HG02588 (cell line): ENCODE results near the gene ARHGAP25.
A peak's percentile ranks its signal among the peaks of the same experiment; 100 is the strongest.

Experiments
- ATAC-seq: cut with Tn5 transposase; IDR thresholded peaks from one replicate; pipeline ENCODE4 v1.9.1; 2021; ENCODE audit warnings: mild to moderate bottlenecking, moderate library complexity; ENCODE audit not compliant: unreplicated experiment

Gene ARHGAP25

DNA sequence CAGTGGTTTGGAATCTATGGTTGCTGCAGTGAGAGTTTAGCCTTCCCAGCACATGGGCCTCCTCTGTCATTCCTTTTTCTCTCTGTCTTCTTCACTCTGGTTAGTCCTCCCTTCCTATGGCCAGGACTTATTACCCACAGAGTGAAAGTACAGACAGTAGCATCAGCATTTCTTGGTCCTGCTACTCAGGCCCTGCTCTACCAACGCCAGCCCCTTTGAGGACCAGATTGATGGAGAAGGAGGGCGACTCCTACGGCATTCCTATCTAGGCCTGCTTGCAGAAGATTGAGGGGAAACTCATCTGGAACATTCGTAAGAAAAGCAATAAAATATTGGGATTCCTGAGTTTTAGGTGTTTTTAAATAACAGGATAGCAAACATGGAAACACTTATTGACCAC is 93.1 kb downstream of the ARHGAP25 start:
- no peak for ATAC-seq

DNA sequence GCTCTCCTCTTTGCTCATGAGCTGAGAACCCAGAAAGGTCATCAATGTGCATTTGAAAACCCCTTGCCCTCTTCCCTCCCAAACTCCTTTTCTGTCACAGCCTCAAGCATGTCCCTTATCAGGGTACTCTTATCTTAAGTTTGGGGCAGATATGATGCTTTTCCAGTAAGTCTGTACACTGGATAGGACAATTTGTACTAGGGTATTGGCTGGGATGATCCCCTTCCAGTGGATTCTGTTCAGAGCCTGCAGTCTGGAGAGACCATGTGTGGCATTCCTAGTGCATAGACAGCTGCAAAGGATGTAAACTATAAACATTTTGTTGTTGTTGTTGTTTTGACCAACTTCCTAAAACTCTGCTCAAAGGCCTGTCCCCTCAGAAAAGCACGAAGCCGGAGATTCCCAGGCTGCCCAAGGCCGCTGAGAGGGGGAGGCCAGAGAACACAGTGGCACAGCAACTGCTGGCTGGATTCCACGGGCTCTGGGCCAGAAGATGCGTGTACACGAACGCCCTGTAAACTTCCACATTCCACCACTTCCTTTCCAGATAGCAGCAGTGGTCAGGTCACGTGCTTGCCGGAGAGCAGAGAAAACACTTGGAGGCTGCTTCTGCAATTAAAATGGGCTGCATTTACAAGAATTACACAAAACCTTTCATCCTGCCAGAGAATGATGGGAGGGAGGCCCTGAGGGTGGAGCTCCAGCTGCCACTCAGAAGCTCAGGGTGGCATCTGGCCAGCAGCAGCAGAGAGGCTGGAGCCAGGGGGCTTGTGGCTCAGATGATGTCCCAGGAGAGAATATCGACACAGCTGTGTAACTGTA is 94.5 kb downstream of the ARHGAP25 start:
- no peak for ATAC-seq

GRCh38 chr2:68829749-68830148 is 95.1 kb downstream of the ARHGAP25 start:
- ATAC-seq: no peak

GRCh38 chr2:68831686-68832232 is 97.1 kb downstream of the ARHGAP25 start:
- no peak for ATAC-seq

DNA sequence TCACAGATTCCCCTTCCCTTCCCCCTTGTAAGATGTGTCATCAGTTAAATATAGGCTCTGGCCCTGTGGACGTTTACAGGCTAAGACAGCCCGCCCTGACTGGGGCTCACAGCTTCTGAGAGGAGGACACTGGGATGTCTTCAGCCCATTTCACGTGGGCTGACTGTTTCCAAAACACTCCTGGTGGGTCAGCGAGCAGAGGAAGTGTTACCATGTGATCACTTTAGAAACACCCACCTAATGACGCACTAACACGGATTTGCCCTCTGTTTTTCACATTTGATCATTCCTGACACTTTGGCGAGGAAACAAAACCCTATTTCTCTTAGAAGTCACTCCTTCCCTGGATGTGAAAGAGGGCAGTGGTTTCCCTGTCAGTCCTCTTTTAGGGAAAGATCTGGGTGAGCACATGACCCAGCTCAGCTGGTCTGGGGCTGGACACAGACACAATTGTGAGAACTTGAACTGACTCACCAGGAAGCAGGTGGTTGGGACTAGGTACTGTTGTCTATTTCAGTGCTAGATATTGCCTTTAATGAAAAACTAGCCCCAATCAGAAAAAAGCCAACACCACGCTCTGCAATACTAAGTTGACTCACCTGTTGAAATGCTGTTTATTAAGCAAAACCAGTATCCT is 97.7 kb downstream of the ARHGAP25 start:
- peak; percentile 82 for ATAC-seq

DNA sequence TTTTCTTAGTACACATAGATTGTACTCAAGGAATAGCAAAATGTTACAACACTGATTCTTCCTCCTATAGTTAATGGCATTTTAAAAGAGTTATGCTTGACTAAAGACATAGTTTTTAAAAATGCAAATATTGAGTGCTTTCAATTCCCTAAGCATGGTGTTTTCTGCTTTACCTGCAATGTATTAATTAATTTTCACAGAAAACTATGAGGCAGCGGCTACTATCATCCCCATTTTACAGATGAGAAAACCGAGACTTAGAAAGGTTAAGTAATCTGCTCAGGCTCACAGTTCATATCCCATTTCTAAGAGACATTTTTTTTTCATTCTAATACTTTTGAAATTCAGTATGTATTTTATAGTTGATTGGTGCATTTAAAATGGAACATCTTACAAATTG is 98.6 kb downstream of the ARHGAP25 start:
- no peak for ATAC-seq

DNA sequence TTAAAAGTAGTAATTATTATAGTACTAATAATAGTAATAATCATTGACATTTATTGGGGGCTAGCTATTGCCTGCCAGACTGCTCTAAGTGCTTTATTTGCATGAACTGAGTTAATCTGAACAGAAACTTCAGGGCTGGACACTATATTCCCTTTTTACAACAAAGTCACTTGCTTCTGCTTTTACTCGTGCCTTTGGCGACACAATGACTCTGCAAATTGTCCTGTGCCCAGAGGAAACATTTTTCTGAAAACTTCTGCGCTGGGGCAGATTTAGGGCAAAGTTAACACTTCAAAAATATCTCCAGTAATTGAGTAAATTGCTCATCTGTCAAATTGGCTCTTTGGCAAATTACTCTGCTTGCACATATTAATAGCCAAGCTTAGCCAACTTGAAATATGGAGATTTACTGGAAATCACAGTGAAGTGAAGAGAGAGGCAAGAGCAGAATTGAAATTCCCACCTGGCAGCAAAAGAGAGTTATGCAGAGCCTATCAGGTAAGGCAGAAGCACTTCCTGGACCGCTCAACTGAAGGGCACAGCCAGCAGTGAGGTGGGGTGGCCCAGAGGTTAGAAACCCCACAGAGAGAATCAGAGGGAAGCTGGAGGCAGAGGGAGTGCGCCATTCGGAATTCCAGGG is 100.2 kb downstream of the ARHGAP25 start:
- ATAC-seq: no peak

DNA sequence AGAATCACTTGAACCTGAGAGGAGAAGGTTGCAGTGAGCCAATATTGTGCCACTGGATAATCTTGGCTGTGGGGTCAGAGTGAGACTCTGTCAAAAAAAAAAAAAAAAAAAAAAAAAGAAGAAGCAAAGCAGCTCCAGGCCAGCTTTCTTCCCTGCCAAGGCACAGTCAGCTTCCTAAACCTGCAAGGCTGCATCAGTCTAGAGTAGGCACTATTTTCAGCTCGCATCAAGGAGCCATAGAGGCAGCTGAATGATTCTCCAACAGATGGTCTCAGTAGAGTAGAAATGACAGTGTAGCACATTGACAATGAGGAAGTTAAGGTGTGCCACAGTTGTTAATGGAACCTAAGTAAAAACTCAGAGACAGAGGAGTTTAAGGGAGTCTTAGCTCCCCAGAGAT is 101.0 kb downstream of the ARHGAP25 start:
- ATAC-seq: no peak

- peak; percentile 32 for ATAC-seq
These were observed 102.7 kb downstream of the ARHGAP25 start for GRCh38 chr2:68837164-68837860.

DNA sequence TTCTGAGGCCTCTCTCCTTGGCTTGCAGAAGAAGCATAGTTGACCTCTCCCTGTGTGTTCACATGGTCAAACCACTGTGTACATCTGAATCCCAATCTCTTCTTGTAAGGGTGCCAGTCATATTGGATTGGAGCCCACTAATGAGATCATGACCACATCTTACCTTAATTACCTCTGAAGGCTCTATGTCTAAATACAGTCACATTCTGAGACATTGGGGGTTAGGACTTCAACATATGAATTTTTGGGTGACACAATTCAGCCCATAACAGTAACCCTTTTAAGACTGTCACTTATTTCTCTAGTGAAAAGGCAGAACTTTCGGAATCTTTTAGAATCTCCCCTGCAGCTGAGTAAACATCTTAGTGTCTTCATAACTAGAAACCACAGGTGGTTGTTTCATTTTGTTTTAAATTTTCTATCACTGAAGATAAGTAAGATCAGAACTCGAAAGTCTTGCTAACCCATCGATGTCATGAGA is 103.3 kb downstream of the ARHGAP25 start:
- peak; percentile 61 for ATAC-seq

GRCh38 chr2:68838641-68839040 is 104.0 kb downstream of the ARHGAP25 start:
- ATAC-seq: no peak

DNA sequence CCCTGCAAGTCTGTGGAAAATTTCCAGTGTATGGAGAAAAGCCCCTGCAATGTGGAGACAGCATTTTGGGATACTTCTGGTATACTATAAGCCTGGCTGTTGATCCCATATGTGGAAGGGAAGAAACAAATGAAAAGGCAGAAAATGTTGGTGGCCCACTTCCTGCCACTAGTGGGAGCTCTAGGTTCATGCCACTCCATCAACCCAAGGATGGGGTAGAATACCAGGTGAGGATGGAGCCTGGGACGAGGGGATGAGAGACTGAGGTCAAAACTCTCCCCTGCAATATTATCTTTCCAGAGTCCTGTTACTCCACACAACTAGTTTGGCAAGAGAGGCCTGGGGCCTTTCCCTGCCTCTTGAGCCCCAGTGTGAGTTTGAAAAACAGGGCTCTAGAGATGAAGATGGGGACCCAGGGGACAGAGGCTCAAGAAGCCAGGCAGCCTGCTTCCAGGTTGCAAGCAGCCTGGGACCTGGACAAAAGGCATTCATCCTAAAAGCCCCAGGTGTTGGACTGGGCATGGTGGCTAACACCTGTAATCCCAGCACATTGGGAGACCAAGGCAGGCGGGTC is 104.7 kb downstream of the ARHGAP25 start:
- no peak for ATAC-seq

DNA sequence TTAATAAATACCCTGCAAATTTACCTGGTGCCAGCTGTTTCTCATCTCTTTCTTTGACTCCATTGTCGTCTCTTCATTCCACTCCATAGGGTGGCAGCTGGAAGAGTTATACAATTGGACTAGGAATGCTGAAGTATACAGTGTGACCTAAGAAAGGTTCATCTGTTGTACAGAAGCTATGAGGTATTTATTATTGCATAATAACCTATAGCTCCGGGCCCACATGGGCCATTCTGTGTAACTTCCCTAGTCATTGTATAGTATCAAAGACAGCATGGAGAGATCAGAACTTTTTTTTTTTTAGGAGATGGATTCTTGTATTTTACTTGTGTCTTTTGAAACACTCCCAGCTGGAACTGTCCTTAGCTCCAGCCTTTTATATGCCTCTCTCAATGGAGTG is 110.4 kb downstream of the ARHGAP25 start:
- ATAC-seq: no peak

- no peak for ATAC-seq
These were observed 111.5 kb downstream of the ARHGAP25 start for GRCh38 chr2:68846091-68846490.

DNA sequence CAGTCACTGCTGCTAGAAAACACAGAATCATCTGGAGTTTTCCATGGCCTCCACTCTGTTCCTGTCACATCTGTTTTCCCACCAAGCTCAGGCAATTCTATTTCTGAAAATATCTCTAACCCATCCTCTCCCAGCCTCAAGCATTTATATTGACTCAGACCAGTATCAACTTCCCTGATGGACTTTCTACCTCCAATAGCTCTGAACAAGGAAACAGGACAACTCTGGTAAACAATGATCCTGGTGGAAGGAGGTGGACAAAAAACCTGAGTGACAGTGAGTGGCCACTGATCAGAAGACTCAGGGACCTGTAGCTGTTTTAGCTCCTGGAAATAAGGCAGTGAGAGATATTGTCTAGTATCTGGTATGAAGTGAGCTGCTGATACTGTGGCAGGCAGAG is 113.1 kb downstream of the ARHGAP25 start:
- no peak for ATAC-seq

GRCh38 chr2:68849579-68850030 is 115.0 kb downstream of the ARHGAP25 start:
- ATAC-seq: no peak

GRCh38 chr2:68850524-68850923 is 115.9 kb downstream of the ARHGAP25 start:
- ATAC-seq: no peak

DNA sequence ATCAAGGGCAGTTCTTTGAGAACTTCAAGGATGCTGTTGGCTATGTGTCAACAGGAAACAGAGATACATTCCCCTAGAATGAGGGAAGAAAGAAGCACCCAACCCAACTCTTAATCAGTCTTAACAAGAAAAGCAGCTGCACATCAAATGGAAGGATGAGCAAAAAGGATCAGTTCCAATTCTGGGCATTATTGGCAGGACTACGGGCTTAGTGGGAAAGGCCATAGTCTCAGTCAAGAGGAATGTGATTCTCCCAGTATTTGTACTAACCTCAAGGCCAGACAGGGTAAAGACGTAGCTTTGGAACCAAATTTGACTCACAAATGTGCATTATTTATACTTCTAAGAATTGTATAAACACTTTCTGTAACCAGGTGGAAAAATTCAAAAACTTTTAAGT is 118.4 kb downstream of the ARHGAP25 start:
- no peak for ATAC-seq

GRCh38 chr2:68853915-68854314 is 119.3 kb downstream of the ARHGAP25 start:
- no peak for ATAC-seq

DNA sequence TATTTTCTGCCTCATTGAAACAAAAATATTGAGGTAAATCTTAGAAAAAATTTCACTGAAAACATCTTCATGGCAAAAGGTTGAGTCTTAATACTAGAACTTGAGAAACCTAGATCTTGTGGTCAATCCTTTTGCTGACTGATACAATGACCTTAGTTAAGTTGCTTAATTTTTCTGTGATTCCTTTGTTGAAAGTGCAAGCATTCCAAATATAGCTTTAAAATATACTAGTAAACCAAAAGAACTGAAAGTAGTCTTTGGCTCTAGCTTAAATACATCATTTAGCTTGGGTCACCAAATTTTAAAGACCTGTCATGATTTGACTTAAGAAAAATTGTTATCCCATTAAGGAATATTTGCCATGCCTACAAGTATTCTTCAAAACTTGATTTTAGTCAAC is 119.9 kb downstream of the ARHGAP25 start:
- no peak for ATAC-seq

DNA sequence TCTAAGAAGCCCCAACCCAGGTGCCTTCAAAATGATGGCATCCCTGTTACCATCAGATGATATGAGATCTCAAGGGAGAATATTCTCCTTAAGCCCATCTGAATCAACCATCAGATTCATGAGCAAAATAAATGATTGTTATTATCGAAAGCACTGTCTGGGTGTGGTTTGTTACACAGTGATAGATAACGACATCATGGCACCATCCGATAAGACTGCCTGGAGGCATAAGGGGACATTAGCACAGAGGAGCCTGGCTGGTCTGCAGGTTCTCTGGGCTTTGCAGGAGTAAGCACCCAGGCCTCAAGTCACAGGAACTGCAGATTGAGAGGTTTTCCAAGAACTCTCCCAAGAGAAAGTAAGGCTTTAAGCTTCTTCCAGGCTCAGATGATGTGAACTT is 120.9 kb downstream of the ARHGAP25 start:
- ATAC-seq: no peak
